Caco-2 (cell line): ENCODE data around the gene LTF. TPM values are rescaled to one million over a fixed set of nuclear protein-coding genes. Genes with fewer than 3 reads are reported as not detected.

Source experiments
- BruUV-seq: library from RNA; stranded (reverse); fragments of 400-500 nt; replicated peaks from 2 replicates; lab custom pipeline; 2021; lab: Mats Ljungman, UMichigan
- CTCF ChIA-PET: fragments of 300-600 bp; sonication (Branson Sonifier 250); formaldehyde crosslinking; loops from one replicate; lab custom pipeline; 2022; ENCODE audit warnings: antibody characterized with exemption; lab: Charles Lee
- POLR2A ChIA-PET: fragments of 300-600 bp; sonication (Branson Sonifier 250); formaldehyde crosslinking; loops from one replicate; lab custom pipeline; 2022; ENCODE audit warnings: antibody characterized with exemption; lab: Charles Lee
- DNase-seq, 2 experiments: peaks; one replicate each; pipeline versions ENCODE4 v3.0.0 to v3.0.0-alpha.2; 2020 to 2022
- H3K27me3 ChIP-seq: replicated peaks from 2 replicates; pipeline ENCODE4 v1.6.0; 2011; ENCODE audit warnings: low read length; ENCODE audit not compliant: control insufficient read depth, insufficient read depth
- H3K36me3 ChIP-seq: 2 replicates; pipeline ENCODE4 v1.5.1; 2011; ENCODE audit warnings: low read length; ENCODE audit not compliant: control insufficient read depth, insufficient read depth
- H3K4me1 ChIP-seq: fragments of 250-450 bp; sonication (Bioruptor Pico); 2 replicates; pipeline ENCODE4 v1.5.1; 2020; ENCODE audit warnings: mild to moderate bottlenecking
- H3K4me3 ChIP-seq: 2 replicates; pipeline ENCODE4 v1.5.1; 2011; ENCODE audit warnings: low read depth, mild to moderate bottlenecking, control low read depth, low read length
- H3K9me3 ChIP-seq: fragments of 250-450 bp; sonication (Bioruptor Pico); 2 replicates; pipeline ENCODE4 v1.5.1; 2020; ENCODE audit warnings: mild to moderate bottlenecking, moderate library complexity
- H3K27ac Mint-ChIP-seq: one replicate; pipeline ENCODE4 v1.8.0; 2022; ENCODE audit warnings: mixed read lengths; ENCODE audit not compliant: unreplicated experiment
- H3K27me3 Mint-ChIP-seq: one replicate; pipeline ENCODE4 v1.8.0; 2022; ENCODE audit warnings: mixed read lengths; ENCODE audit not compliant: insufficient read depth, unreplicated experiment
- H3K36me3 Mint-ChIP-seq: one replicate; pipeline ENCODE4 v1.8.0; 2022; ENCODE audit warnings: mild to moderate bottlenecking, mixed read lengths; ENCODE audit not compliant: insufficient read depth, unreplicated experiment
- H3K4me1 Mint-ChIP-seq: one replicate; pipeline ENCODE4 v1.8.0; 2022; ENCODE audit warnings: low read depth, mixed read lengths; ENCODE audit not compliant: unreplicated experiment
- H3K4me3 Mint-ChIP-seq: one replicate; pipeline ENCODE4 v1.8.0; 2022; ENCODE audit warnings: mild to moderate bottlenecking, moderate library complexity, mixed read lengths; ENCODE audit not compliant: unreplicated experiment
- H3K9me3 Mint-ChIP-seq: one replicate; pipeline ENCODE4 v1.8.0; 2022; ENCODE audit warnings: mixed read lengths; ENCODE audit not compliant: unreplicated experiment
- intact Hi-C: fragments of 100-400 bp; cut with micrococcal nuclease; formaldehyde crosslinking; loops from one replicate; pipeline ENCODE4 v1.10.0; 2022; ENCODE audit not compliant: unreplicated experiment
- total RNA-seq: library from RNA; stranded (reverse); gene quantifications from 2 replicates; pipeline ENCODE4 v1.2.3, GENCODE V29; 2022
- TF ChIP-seq, protein P1 (sequence below), 2 experiments: fragments of 200-600 bp in 1 of 2; IDR thresholded peaks; 1 replicate in 1 of 2; 2 replicates in 1 of 2; pipeline versions ENCODE4 v1.5.1 to v1.8.0; 2011 to 2022; ENCODE audit warnings: antibody characterized with exemption in 1 of 2, control low read depth in 1 of 2, inconsistent platforms in 1 of 2, low read depth in 1 of 2, low read length in 1 of 2, mild to moderate bottlenecking in 1 of 2, moderate library complexity in 1 of 2; ENCODE audit not compliant: insufficient read depth in 1 of 2, severe bottlenecking in 1 of 2, unreplicated experiment in 1 of 2

The LTF gene
- total RNA-seq, 1 experiment from 2014 or later: not detected

GRCh38 chr3:46440531-46441294, 24.0 kb downstream of the LTF start:
- no peaks in the 10 kb centered on the region for H3K4me1 Mint-ChIP-seq
- Histone ChIP-seq H3K27me3 (no peaks in the 10 kb centered on the region), H3K9me3 (no peaks in the 10 kb centered on the region; the same call in 1 of the 2 replicates), H3K36me3 (no peaks in the 10 kb centered on the region), H3K4me3 (no peak overlapping the region), H3K4me1 (no peaks in the 10 kb centered on the region)
- ChIA-PET CTCF (no interaction called here), POLR2A (no interaction called here)
- TF ChIP-seq, protein P1, sequence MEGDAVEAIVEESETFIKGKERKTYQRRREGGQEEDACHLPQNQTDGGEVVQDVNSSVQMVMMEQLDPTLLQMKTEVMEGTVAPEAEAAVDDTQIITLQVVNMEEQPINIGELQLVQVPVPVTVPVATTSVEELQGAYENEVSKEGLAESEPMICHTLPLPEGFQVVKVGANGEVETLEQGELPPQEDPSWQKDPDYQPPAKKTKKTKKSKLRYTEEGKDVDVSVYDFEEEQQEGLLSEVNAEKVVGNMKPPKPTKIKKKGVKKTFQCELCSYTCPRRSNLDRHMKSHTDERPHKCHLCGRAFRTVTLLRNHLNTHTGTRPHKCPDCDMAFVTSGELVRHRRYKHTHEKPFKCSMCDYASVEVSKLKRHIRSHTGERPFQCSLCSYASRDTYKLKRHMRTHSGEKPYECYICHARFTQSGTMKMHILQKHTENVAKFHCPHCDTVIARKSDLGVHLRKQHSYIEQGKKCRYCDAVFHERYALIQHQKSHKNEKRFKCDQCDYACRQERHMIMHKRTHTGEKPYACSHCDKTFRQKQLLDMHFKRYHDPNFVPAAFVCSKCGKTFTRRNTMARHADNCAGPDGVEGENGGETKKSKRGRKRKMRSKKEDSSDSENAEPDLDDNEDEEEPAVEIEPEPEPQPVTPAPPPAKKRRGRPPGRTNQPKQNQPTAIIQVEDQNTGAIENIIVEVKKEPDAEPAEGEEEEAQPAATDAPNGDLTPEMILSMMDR (IDR thresholded peaks at IDR 0.05; ENCODE audit: insufficient read depth in 1 of 2, low read depth in 1 of 2, low read length in 1 of 2, severe bottlenecking in 1 of 2, unreplicated experiment in 1 of 2): no peak
- no peak overlapping the region for H3K27ac Mint-ChIP-seq
- no peaks in the 10 kb centered on the region for H3K9me3 Mint-ChIP-seq
- DNase-seq: no peak
- no peak overlapping the region for H3K4me3 Mint-ChIP-seq
- no peaks in the 10 kb centered on the region for H3K27me3 Mint-ChIP-seq
- H3K36me3 Mint-ChIP-seq: no peaks in the 10 kb centered on the region
- BruUV-seq: no TSS peak
- intact Hi-C loops: no loop called here

GRCh38 chr3:46438831-46439230, 25.9 kb downstream of the LTF start:
- TF ChIP-seq, protein P1 (IDR thresholded peaks at IDR 0.05; ENCODE audit: insufficient read depth in 1 of 2, low read depth in 1 of 2, low read length in 1 of 2, severe bottlenecking in 1 of 2, unreplicated experiment in 1 of 2): no peak
- intact Hi-C loops: no loop called here
- H3K27me3 Mint-ChIP-seq: no peaks in the 10 kb centered on the region
- H3K4me3 Mint-ChIP-seq: no peak overlapping the region
- Histone ChIP-seq H3K4me3 (no peak overlapping the region), H3K27me3 (no peaks in the 10 kb centered on the region), H3K9me3 (no peaks in the 10 kb centered on the region; the same call in 1 of the 2 replicates), H3K4me1 (peaks cover under 1% of the 10 kb centered on the region; the same call in 1 of the 2 replicates), H3K36me3 (no peaks in the 10 kb centered on the region)
- CTCF ChIA-PET: no interaction called here
- no peaks in the 10 kb centered on the region for H3K4me1 Mint-ChIP-seq
- peaks cover 10% of the 10 kb centered on the region for H3K9me3 Mint-ChIP-seq
- H3K36me3 Mint-ChIP-seq: no peaks in the 10 kb centered on the region
- BruUV-seq: no TSS peak
- POLR2A ChIA-PET: no interaction called here
- H3K27ac Mint-ChIP-seq: no peak overlapping the region
- DNase-seq: no peak

DNA sequence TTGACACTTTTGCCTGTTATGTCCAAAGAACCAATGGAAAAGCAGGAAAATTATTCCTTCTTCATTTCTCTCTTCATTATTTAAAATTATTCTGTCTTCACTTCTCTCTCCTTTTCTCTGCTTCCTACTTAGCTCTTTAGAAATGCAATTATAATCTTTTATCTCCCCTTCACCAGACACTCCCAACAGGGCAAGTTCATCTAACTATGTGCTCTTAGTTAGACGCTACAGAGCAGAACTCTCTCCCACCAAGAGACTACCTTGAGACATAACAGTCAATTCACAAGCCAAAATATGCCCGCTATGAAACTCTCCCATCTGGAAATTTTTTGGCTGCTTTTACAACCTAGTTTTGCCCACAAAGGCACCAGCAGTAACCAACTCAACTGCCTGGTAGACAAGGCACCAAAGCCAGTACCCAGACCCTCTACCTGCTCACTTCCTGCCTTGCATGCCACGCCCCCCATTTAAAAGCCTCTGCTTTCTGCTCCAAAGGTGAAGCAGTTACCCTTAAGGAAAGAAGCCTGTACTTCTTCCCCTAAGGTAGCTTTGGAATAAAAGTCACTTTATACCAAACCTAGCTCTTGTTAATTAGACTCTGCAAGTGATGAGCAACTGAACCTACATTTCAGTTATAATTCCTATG, 29.5 kb downstream of the LTF start:
- Mint-ChIP-seq H3K27me3 (no peaks in the 10 kb centered on the region), H3K9me3 (peaks cover 28% of the 10 kb centered on the region), H3K36me3 (no peaks in the 10 kb centered on the region), H3K4me3 (no peak overlapping the region), H3K4me1 (peaks cover 2% of the 10 kb centered on the region), H3K27ac (no peak overlapping the region)
- intact Hi-C loops: no loop called here
- ChIA-PET CTCF (no interaction called here), POLR2A (no interaction called here)
- no TSS peak for BruUV-seq
- H3K4me1 ChIP-seq: peaks cover 7% of the 10 kb centered on the region
- H3K36me3 ChIP-seq: no peaks in the 10 kb centered on the region
- DNase-seq: no peak
- peaks cover 3% of the 10 kb centered on the region; the same call in 1 of the 2 replicates for H3K9me3 ChIP-seq
- TF ChIP-seq, protein P1 (IDR thresholded peaks at IDR 0.05; ENCODE audit: insufficient read depth in 1 of 2, low read depth in 1 of 2, low read length in 1 of 2, severe bottlenecking in 1 of 2, unreplicated experiment in 1 of 2): no peak
- no peak overlapping the region for H3K4me3 ChIP-seq
- H3K27me3 ChIP-seq: no peaks in the 10 kb centered on the region
